Psoas muscle (tissue), 8 donors: ENCODE results near the gene ADSS2. TPM values are rescaled to one million over a fixed set of nuclear protein-coding genes. Genes with fewer than 3 reads are reported as not detected.

Experiments
- ATAC-seq, 4 donors: fragments of 200-7000 bp; cut with Tn5 transposase; one replicate each; pipeline ENCODE4 v1.9.1; 2020; ENCODE audit warnings: moderate library complexity in 3 of 4, mild to moderate bottlenecking in 2 of 4
- DNase-seq, 2 donors: peaks; one replicate each; pipeline ENCODE4 v3.0.0-alpha.2; 2020
- H3K27ac ChIP-seq: fragments of 200-600 bp; one replicate; pipeline ENCODE4 v1.8.0; 2022
- H3K27me3 ChIP-seq, 3 donors: fragments of 200-600 bp in 1 of 3; one replicate each; pipeline versions ENCODE4 v1.6.1 to v1.8.0; 2013 to 2022; ENCODE audit warnings: low read length in 2 of 3, mild to moderate bottlenecking in 2 of 3, moderate library complexity in 1 of 3; ENCODE audit not compliant: insufficient read depth in 3 of 3
- H3K36me3 ChIP-seq, 2 donors: fragments of 200-600 bp in 1 of 2; one replicate each; pipeline versions ENCODE4 v1.6.1 to v1.8.0; 2013 to 2022; ENCODE audit warnings: low read depth in 1 of 2, mild to moderate bottlenecking in 1 of 2, moderate library complexity in 1 of 2; ENCODE audit not compliant: insufficient read depth in 1 of 2
- H3K4me1 ChIP-seq: fragments of 200-600 bp; one replicate; pipeline ENCODE4 v1.8.0; 2022
- H3K4me3 ChIP-seq: fragments of 200-600 bp; one replicate; pipeline ENCODE4 v1.8.0; 2022; ENCODE audit warnings: mild to moderate bottlenecking
- H3K9me3 ChIP-seq: fragments of 200-600 bp; one replicate; pipeline ENCODE4 v1.8.0; 2022
- WGBS, 3 donors: extraction: QIAGEN DNeasy Blood & Tissue Kit; methylation state at CpG; one replicate each; pipeline versions ENCODE4 v1.1.6 to v1.1.7; 2013; 5-methylcytosine and 5-hydroxymethylcytosine counted together
- intact Hi-C, 2 donors: fragments of 100-400 bp; cut with DNase I; formaldehyde crosslinking; loops; one replicate each; pipeline versions ENCODE4 v1.11.0 to v1.14.2; 2022
- polyA plus RNA-seq, 3 donors: library from polyadenylated mRNA; stranded (reverse); fragments of 200-250 nt; gene quantifications; one replicate each; pipeline ENCODE4 v1.2.3, GENCODE V29; 2013
- total RNA-seq, 4 donors: library from RNA; stranded (reverse); fragmentation: NEBNext Ultra II Directional in 2 of 4; extraction: Animal tissue kit (Norgen Biotek cat#: 25700) in 2 of 4; gene quantifications; one replicate each; pipeline versions ENCODE4 v1.2.1 to v1.2.4, GENCODE V29; 2021 to 2023
- TF ChIP-seq, protein P1 (sequence below): fragments of 200-600 bp; IDR thresholded peaks from one replicate; pipeline ENCODE4 v1.8.0; 2022; ENCODE audit warnings: antibody characterized with exemption
- donor health status: healthy with polysubstance abuse.
- donor health status: DM: no; HTN: no; CAD: no; lungs with moderate emphysema.
- donor health status: Bipolar disorder and iron deficiency.
- donor health status: healthy.
- donor health status: DM: yes; HTN: yes; CAD: no.
- donor health status: DM: no; HTN: no; CAD: no.
- donor health status: DM: no; HTN: no; CAD: no.
- donor health status: DM: yes; HTN: yes; CAD: no.

The ADSS2 gene
- total and polyA plus RNA-seq, 7 donors = 5.7 to 19.2 (median 12.3) TPM

DNA sequence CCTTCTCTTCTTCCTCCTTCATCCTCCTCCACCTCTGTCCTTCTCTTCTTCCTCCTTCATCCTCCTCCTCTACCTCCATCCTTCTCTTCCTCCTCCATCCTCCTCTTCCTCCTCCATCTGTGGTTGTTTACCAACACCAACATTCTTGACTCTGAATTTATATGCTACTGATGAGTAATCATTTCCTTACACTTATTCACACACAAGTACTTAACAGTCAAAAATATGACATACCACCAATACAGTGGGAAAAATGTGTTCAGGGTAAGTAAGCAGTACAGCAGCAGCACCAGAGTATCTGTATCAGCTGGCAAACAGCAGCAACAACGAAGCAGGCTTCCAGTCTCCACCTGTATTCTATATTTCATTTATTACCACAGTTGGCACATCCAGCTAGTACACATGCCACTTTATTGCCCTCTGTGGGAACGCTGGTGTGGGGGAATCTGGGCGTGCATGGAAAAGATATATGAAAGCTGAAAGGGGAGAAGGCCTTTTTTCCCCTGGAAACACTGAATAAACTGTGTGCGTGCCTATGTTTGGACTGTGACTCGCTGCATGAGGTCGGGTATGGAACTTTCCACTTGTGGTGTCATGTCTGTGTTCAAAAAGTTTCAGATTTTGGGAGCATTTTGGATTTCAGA, 16.0 kb downstream of the ADSS2 start:
- H3K27me3 ChIP-seq = no peaks in the 10 kb centered on the region
- no peaks in the 10 kb centered on the region for H3K9me3 ChIP-seq
- H3K27ac ChIP-seq = no peak overlapping the region
- peaks cover 2 to 52% of the 10 kb centered on the region in 2 donors for H3K36me3 ChIP-seq
- 67 to 70% (median 69%) methylated on average over 6 of the region's 6 CpGs for WGBS, 3 donors
- no peak for ATAC-seq
- no peak for DNase-seq
- H3K4me1 ChIP-seq = no peaks in the 10 kb centered on the region
- no peak overlapping the region for H3K4me3 ChIP-seq
- intact Hi-C loops = no loop called here
- TF ChIP-seq, protein P1, sequence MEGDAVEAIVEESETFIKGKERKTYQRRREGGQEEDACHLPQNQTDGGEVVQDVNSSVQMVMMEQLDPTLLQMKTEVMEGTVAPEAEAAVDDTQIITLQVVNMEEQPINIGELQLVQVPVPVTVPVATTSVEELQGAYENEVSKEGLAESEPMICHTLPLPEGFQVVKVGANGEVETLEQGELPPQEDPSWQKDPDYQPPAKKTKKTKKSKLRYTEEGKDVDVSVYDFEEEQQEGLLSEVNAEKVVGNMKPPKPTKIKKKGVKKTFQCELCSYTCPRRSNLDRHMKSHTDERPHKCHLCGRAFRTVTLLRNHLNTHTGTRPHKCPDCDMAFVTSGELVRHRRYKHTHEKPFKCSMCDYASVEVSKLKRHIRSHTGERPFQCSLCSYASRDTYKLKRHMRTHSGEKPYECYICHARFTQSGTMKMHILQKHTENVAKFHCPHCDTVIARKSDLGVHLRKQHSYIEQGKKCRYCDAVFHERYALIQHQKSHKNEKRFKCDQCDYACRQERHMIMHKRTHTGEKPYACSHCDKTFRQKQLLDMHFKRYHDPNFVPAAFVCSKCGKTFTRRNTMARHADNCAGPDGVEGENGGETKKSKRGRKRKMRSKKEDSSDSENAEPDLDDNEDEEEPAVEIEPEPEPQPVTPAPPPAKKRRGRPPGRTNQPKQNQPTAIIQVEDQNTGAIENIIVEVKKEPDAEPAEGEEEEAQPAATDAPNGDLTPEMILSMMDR = no peak

DNA sequence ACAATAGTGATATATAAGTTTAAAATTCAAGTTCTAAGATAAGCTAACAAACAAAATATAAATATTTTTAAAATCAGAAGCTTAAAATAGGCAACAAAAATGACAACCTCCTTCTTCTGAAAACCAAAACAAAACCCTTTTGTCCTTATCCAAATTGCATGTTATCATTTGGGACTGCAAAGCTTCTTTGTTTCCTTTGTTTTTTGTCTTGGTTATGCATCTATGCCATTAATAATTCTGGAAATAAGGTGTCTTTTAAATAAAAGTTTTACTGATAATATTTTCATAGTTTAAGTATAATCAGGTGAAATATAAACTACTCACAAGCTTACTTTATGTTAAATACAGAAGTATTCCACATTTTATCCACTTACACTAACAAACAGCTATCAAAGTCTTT, 20.5 kb downstream of the ADSS2 start:
- ATAC-seq = no peak
- no peak overlapping the region for H3K4me3 ChIP-seq
- H3K27ac ChIP-seq = no peak overlapping the region
- no peaks in the 10 kb centered on the region for H3K27me3 ChIP-seq
- TF ChIP-seq, protein P1 = no peak
- no peaks in the 10 kb centered on the region for H3K4me1 ChIP-seq
- intact Hi-C loops = no loop called here
- H3K9me3 ChIP-seq = no peaks in the 10 kb centered on the region
- DNase-seq = no peak
- H3K36me3 ChIP-seq = peaks cover 2 to 55% of the 10 kb centered on the region in 2 donors

DNA sequence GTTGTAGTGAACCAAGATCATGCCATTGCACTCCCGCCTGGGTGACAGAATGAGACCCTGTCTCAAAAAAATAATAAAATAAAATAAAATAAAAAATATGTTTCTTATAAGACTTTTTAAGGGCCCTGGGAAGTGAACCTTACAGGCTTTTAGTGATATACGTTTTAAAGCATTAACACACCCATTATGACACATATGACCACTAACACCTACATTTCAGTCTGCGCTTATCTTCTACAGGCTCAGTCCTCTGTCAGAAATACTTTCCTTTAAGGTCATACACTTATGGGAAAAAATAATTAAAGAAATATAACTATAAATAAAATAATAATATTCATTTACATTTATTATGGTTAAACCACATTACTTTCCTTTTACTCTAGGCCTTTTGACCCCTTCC, 21.9 kb downstream of the ADSS2 start:
- Histone ChIP-seq H3K4me3 (no peak overlapping the region), H3K27me3 (no peaks in the 10 kb centered on the region), H3K36me3 (peaks cover 0 to 48% of the 10 kb centered on the region in 2 donors), H3K9me3 (no peaks in the 10 kb centered on the region), H3K4me1 (peaks cover 2% of the 10 kb centered on the region), H3K27ac (no peak overlapping the region)
- ATAC-seq (no peak), DNase-seq (no peak)
- intact Hi-C loops = no loop called here
- WGBS, 3 donors = 78 to 98% (median 98%) methylated on average over 3 of the region's 3 CpGs
- TF ChIP-seq, protein P1 = no peak

DNA sequence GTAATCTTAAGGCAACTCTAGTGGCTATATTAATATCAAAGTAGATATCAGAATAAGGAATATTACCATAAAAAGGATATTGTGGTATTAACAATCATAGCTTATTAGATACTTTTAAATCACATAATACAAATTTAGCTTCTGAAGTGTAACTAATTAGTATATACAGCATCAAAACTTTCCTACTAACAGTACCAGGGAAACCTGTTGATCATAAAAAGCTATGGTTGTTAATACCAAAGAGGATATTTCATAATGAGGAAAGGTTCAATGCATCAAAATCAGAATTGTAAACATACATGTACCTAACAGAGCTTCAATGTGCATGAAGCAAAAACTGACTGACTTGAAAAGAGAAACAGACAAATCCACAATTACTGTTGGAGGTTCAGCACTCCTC, 24.1 kb downstream of the ADSS2 start:
- H3K9me3 ChIP-seq = no peaks in the 10 kb centered on the region
- no peak overlapping the region for H3K4me3 ChIP-seq
- no peaks in the 10 kb centered on the region for H3K27me3 ChIP-seq
- DNase-seq (no peak), ATAC-seq (no peak)
- intact Hi-C loops = no loop called here
- peaks cover 0 to 50% of the 10 kb centered on the region in 2 donors for H3K36me3 ChIP-seq
- peaks cover 4% of the 10 kb centered on the region for H3K4me1 ChIP-seq
- TF ChIP-seq, protein P1 = no peak
- no peak overlapping the region for H3K27ac ChIP-seq
